Forelimb muscle (tissue), 1 donor: Measurements from ENCODE around the gene KLKB1. TPM values are rescaled to one million over a fixed set of nuclear protein-coding genes. Genes with fewer than 3 reads are reported as not detected.

Experiments
- DNase-seq: peaks from one replicate; pipeline ENCODE4 v3.0.0-alpha.2; 2013; ENCODE audit warnings: low read depth
- polyA plus RNA-seq: library from polyadenylated mRNA; unstranded; fragments of 120-200 nt; gene quantifications from one replicate; pipeline ENCODE4 v1.2.1, GENCODE V29; 2013; ENCODE audit not compliant: insufficient read length

The KLKB1 gene
- polyA plus RNA-seq, 1 donor: 0.15 TPM

DNA sequence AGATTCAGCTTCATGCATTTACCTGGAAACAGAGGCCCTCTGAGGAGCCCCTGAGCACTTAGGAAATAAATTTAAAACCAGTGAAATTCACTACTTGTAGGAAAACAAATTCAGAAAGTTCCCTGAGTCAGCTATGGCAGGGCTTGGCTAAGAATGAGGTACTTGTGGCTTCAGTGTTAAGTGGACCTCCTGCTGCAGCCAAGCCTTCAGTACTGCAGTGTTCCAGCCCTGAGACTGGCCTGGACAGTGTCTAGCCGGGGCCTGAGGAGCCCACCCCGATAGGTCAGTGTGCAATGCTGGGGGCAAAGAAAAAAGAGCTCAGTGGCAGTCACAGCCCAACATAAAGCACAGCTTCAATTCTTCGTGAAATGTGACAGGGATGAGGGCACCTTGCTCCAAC, 80.6 kb downstream of the KLKB1 start:
- no peak for DNase-seq

Other genes starting within 250 kb of the KLKB1 start
- gene TLR3, start 158.4 kb upstream of the KLKB1 start, polyA plus RNA-seq: 1.4 TPM
- 5.8 TPM for gene FAM149A, start 122.8 kb upstream of the KLKB1 start, polyA plus RNA-seq
- gene CYP4V2, start 35.9 kb upstream of the KLKB1 start, polyA plus RNA-seq: 3.3 TPM
- not detected for gene F11, start 38.7 kb downstream of the KLKB1 start, polyA plus RNA-seq